HEK293T (cell line): Measurements from ENCODE around the gene RNF208.

Source experiments
- CTCF ChIA-PET: fragments of 350-600 bp; formaldehyde crosslinking; extraction: SDS; loops from one replicate; lab custom pipeline; 2021; ENCODE audit warnings: antibody characterized with exemption, inconsistent platforms; lab: Yijun Ruan, JAX
- POLR2A ChIA-PET: fragments of 350-600 bp; formaldehyde crosslinking; extraction: SDS; loops from one replicate; lab custom pipeline; 2020; ENCODE audit warnings: antibody characterized with exemption, inconsistent platforms; lab: Yijun Ruan, JAX
- DNase-seq: peaks from one replicate; pipeline ENCODE4 v3.0.0; 2012; ENCODE audit warnings: mixed read lengths; ENCODE audit errors: extremely low spot score
- ARNT ChIP-seq: fragments of 450-650 bp; IDR thresholded peaks from 2 replicates; pipeline ENCODE4 v1.6.1; 2017; ENCODE audit warnings: mild to moderate bottlenecking
- BHLHE40 ChIP-seq: fragments of 450-650 bp; IDR thresholded peaks from 2 replicates; pipeline ENCODE4 v1.6.1; 2016; ENCODE audit warnings: mild to moderate bottlenecking, moderate library complexity, borderline replicate concordance
- CTBP1 ChIP-seq: fragments of 450-650 bp; IDR thresholded peaks from 2 replicates; pipeline ENCODE4 v1.6.1; 2016; ENCODE audit warnings: borderline replicate concordance
- ELF4 ChIP-seq: fragments of 450-650 bp; IDR thresholded peaks from 2 replicates; pipeline ENCODE4 v1.6.1; 2017; ENCODE audit warnings: antibody characterized with exemption
- FOXA1 ChIP-seq: fragments of 450-650 bp; IDR thresholded peaks from 2 replicates; pipeline ENCODE4 v1.6.1; 2016; ENCODE audit warnings: mild to moderate bottlenecking
- FOXK2 ChIP-seq: fragments of 450-650 bp; IDR thresholded peaks from 2 replicates; pipeline ENCODE4 v1.6.1; 2016; ENCODE audit warnings: mild to moderate bottlenecking
- FOXM1 ChIP-seq: fragments of 450-650 bp; IDR thresholded peaks from 2 replicates; pipeline ENCODE4 v1.6.1; 2017; ENCODE audit warnings: mild to moderate bottlenecking, borderline replicate concordance
- HDGF ChIP-seq: fragments of 450-650 bp; IDR thresholded peaks from 2 replicates; pipeline ENCODE4 v1.6.1; 2017; ENCODE audit warnings: antibody characterized with exemption, borderline replicate concordance
- L3MBTL2 ChIP-seq: fragments of 450-650 bp; conservative IDR thresholded peaks from 2 replicates; pipeline ENCODE4 v1.6.1; 2016; ENCODE audit warnings: mild to moderate bottlenecking
- LEF1 ChIP-seq: fragments of 450-650 bp; IDR thresholded peaks from 2 replicates; pipeline ENCODE4 v1.6.1; 2017; ENCODE audit warnings: mild to moderate bottlenecking, borderline replicate concordance
- NFRKB ChIP-seq: fragments of 450-650 bp; IDR thresholded peaks from 2 replicates; pipeline ENCODE4 v1.6.1; 2016; ENCODE audit warnings: mild to moderate bottlenecking, moderate library complexity
- SP1 ChIP-seq: fragments of 450-650 bp; IDR thresholded peaks from 2 replicates; pipeline ENCODE4 v1.6.1; 2017
- SUZ12 ChIP-seq: fragments of 450-650 bp; IDR thresholded peaks from 2 replicates; pipeline ENCODE4 v1.6.1; 2016; ENCODE audit warnings: mild to moderate bottlenecking
- TARDBP ChIP-seq: fragments of 450-650 bp; IDR thresholded peaks from 2 replicates; pipeline ENCODE4 v1.6.1; 2016
- ZNF384 ChIP-seq: fragments of 450-650 bp; IDR thresholded peaks from 2 replicates; pipeline ENCODE4 v1.6.1; 2016
- TF ChIP-seq, protein P1 (sequence below): fragments of 450-650 bp; IDR thresholded peaks from 2 replicates; pipeline ENCODE4 v1.6.1; 2016

RNF208 gene

DNA sequence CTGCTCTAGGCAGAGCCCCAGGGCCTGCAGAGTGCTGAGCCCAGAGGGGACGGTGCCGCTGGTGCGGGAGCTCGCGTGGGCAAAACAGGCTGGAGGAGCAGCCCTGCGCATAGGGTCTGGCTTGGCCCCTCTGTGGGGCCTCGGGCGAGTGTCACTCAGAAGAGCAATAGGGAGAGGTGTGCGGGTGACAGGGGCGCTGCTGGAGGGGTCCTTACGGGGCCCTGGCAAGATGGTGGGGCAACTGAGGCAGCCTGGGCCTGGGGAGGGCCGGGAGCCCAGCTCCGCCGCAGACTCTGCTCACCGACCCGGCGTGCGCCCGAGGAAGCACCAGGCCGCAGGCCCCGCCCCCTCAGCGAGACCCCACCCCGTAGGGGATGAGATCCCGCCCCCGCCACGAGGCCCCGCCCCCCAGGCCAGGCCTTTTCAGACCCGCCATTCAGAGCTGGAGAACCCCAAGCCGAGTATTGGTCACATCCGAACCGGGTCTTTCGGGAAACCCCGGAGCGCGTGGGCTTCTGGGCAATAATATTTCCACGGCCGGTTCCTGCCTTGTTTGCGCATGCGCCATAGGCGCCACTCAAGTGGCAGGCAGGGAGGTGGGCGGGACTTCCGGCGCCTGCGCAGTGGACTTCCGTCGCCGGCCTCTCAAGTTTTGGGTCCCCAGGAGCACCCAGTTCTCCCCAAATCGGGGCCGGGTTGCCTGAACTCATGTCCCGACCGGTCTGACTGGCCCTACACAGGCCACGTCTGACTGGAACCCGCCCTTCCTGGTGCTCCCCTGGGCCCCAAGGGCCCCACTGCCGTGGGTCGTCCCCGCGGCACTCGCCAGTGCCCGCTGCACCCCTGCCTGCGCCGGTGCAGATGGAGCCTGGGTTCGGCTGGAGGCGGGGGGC, 1.3 kb upstream of the RNF208 start:
- peak; percentile 95 for DNase-seq
- POLR2A ChIA-PET = interaction anchor here (0.8 to 4.4 kb wide), 20 partner anchors 10 to 443 kb away, joined by 3 to 20 read pairs (median 6); partner anchors contain the start of genes ANAPC2, MAN1B1, NDOR1 and NELFB
- TF ChIP-seq LEF1 = no peak
- TF ChIP-seq, protein P1, sequence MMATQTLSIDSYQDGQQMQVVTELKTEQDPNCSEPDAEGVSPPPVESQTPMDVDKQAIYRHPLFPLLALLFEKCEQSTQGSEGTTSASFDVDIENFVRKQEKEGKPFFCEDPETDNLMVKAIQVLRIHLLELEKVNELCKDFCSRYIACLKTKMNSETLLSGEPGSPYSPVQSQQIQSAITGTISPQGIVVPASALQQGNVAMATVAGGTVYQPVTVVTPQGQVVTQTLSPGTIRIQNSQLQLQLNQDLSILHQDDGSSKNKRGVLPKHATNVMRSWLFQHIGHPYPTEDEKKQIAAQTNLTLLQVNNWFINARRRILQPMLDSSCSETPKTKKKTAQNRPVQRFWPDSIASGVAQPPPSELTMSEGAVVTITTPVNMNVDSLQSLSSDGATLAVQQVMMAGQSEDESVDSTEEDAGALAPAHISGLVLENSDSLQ = peak; percentile 89
- CTCF ChIA-PET = interaction anchor here (0.7 to 1.2 kb wide), 5 partner anchors 9 to 295 kb away, joined by 3 to 8 read pairs (median 6); no protein-coding TSS in a partner anchor

DNA sequence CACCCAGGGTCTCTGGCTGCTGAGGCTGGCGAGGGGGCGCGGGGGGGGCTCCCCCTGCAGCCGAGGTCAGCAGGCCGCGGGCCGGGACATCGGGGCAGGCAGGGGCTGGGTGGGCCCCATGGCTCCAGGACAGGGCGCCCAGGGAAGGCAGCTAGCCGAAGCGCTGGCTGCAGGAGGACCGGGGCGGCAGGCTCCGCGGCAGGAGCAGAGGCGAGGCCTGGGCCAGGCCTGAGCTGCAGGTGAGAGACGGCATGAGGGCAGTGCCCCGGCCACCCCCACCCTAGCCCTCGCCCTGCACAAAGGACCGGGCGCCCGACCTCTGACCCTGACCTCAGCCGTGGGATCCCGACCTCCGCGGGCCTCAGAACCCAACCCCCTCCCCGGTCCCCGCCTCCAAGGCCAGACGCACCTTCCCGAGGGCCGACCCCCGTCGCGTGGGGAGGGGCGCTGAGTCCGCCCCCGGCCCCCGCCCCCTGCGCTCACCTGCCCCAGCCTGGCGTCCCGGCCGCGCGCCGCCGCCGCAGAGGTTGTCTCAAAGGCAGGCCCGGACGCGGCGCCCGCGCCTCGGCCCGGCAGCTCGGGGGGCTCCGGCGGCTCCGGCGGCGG, 431 bp downstream of the RNF208 start:
- DNase-seq = no peak
- ChIA-PET CTCF (no interaction called here), POLR2A (interaction anchor here (1.0 to 4.4 kb wide), 3 partner anchors 11 to 42 kb away, joined by 3 to 20 read pairs (median 6); partner anchors contain the start of gene TUBB4B)
- TF ChIP-seq ZNF384 = no peak
- TF ChIP-seq SUZ12 = no peak
- TF ChIP-seq L3MBTL2 = no peak
- no peak for TF ChIP-seq SP1
- TF ChIP-seq BHLHE40 = no peak
- no peak for TF ChIP-seq ELF4
- TF ChIP-seq, protein P1 = no peak
- TF ChIP-seq FOXK2 = no peak
- no peak for TF ChIP-seq FOXM1
- no peak for TF ChIP-seq CTBP1
- no peak for TF ChIP-seq LEF1
- no peak for TF ChIP-seq HDGF
- TF ChIP-seq TARDBP = no peak
- no peak for TF ChIP-seq ARNT
- TF ChIP-seq NFRKB = no peak
- no peak for TF ChIP-seq FOXA1

DNA sequence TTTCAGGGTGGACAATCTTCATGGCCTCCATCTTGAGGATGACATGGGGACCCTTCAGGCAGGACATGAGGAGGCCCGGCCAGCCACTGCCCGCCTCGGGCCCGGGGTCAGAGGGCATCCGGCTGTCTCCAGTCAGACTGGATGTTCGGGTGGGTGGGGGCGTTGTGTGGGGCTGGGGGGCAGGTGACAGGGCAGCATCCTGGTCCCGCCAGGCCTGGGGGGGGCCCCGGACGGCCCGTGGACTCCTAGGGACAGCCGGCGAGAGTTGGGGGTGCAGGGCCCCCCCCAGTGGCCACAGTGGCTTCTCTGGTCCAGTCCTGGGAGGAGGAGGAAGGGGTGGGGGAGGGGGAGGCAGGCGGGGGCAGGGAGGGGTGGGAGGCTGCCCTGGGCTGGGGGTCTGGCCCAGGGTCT, 940 bp downstream of the RNF208 start:
- ChIA-PET POLR2A (interaction anchor here (2.1 to 4.4 kb wide), 2 partner anchors 11 to 19 kb away, joined by 6 to 20 read pairs; partner anchors contain the start of gene TUBB4B), CTCF (no interaction called here)
- no peak for TF ChIP-seq CTBP1
- TF ChIP-seq, protein P1 = no peak
- TF ChIP-seq FOXK2 = no peak
- TF ChIP-seq SUZ12 = no peak
- no peak for TF ChIP-seq TARDBP
- no peak for TF ChIP-seq LEF1
- no peak for TF ChIP-seq HDGF
- no peak for TF ChIP-seq SP1
- TF ChIP-seq L3MBTL2 = no peak
- TF ChIP-seq ARNT = no peak
- no peak for TF ChIP-seq ELF4
- TF ChIP-seq FOXM1 = no peak
- TF ChIP-seq NFRKB = no peak
- DNase-seq = no peak

DNA sequence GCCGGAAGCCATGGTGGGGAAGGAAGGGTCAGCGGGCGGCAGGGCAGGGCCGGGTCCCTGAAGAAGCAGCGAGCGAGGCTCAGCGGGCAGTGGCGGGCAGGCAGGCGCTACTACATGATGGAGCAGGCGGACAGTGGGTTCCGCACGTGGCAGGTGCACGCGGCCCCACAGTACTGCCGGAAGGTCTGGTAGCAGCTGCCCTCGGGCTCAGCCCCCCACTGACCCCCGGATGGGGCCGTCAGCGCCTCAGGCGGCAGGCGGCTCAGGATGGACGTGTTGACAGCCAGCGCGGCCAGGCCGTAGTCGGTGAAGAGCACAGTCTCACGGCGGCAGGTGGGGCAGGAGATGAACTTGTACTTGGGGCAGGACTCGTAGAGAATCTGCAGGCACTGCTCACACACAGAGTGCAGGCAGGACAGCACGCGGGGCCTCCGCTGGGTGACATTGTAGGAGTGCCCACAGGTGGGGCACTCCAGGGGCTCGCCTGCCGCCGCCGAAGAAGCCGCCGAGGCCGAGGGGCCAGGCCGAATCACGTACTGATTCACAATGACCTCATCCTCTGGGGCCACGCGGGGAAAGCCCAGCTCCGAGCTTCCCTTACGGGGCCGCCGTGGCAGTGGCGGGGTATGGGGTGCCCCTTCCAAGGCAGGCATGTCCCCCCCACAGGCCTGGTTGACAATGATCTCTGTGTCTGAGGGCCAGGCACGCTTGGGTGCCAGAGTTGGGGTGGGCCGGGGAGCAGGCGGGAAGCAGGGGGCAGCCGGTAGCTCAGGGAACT, 1.5 kb downstream of the RNF208 start:
- ChIA-PET POLR2A (interaction anchor here (2.1 to 4.4 kb wide), 2 partner anchors 10 to 20 kb away, joined by 6 to 20 read pairs; partner anchors contain the start of gene TUBB4B), CTCF (no interaction called here)
- no peak for DNase-seq
- TF ChIP-seq ELF4 (no peak), ZNF384 (no peak), ARNT (no peak), CTBP1 (no peak), BHLHE40 (no peak), FOXA1 (no peak)

DNA sequence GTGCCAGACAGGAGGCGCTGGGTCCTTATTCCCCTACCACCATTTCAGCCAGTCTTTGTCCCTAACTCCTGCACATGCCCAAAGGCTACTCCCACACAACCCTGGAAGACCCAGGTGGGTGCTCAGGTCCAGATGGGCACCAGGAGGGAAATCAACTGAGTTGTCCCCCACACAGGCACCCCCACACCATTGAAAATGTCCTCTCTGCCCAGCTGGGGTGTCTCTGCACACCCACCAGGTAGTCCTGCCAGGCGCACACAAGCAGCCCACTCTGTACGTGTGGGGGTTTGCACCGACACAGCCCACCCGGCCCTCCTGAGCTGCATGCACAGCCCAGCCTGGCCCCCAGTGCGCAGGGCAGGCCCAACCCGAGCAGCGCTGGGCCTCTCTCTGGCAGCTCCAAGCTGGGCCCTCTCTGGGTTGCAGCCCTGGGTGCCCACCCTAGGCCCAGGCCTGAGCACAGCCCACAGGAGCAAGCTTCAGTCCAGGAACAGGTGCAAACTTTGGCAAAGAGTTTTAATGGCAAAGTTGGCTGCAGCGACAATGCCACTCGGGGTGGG, 2.2 kb downstream of the RNF208 start:
- TF ChIP-seq FOXK2 (no peak), HDGF (no peak), CTBP1 (no peak), NFRKB (no peak), FOXM1 (no peak), BHLHE40 (no peak), L3MBTL2 (no peak), FOXA1 (no peak), TARDBP (no peak)
- CTCF ChIA-PET = no interaction called here
- DNase-seq = no peak
- POLR2A ChIA-PET = interaction anchor here (1.1 to 4.4 kb wide), 3 partner anchors 10 to 31 kb away, joined by 3 to 20 read pairs (median 6); partner anchors contain the start of genes ANAPC2, SSNA1 and TUBB4B
